Myocyte (in vitro differentiated cells): Measurements from ENCODE around the gene ST8SIA1. TPM values are rescaled to one million over a fixed set of nuclear protein-coding genes. Genes with fewer than 3 reads are reported as not detected.
"Not testable (repeated sequence)": the region's sequence is repeated elsewhere in the genome, so short reads cannot be mapped to it uniquely, and the experiment has no call there.

Experiments used
- DNase-seq: peaks from one replicate; pipeline ENCODE4 v3.0.0-alpha.2; 2012; ENCODE audit warnings: low read depth
- polyA plus RNA-seq: library from polyadenylated mRNA; unstranded; fragments of >200 nt; gene quantifications from one replicate; pipeline ENCODE4 v1.2.1, GENCODE V29; 2012; ENCODE audit warnings: missing spikeins
- total RNA-seq: library from RNA; depleted of rRNA; stranded (reverse); fragments of >200 nt; gene quantifications from 2 replicates; pipeline ENCODE4 v1.2.3, GENCODE V29; 2014

ST8SIA1 gene
- total RNA-seq: 1.6 and 5.6 TPM in 2 replicates
- 0.87 TPM for polyA plus RNA-seq

GRCh38 chr12:22334410-22335100 lies at the start of gene ST8SIA1:
ST8SIA1 (minus strand) TSS chr12:22334707; CDS start chr12:22334232, 475 bp downstream.
- DNase-seq: peak; percentile 48

- no peak for DNase-seq
Observed at GRCh38 chr12:22380031-22380430, 45.5 kb upstream of the ST8SIA1 start.

- DNase-seq: peak; percentile 12
Observed at GRCh38 chr12:22377731-22378496, 43.4 kb upstream of the ST8SIA1 start.

- not testable (repeated sequence) for DNase-seq
Observed at GRCh38 chr12:22376596-22377150, 42.2 kb upstream of the ST8SIA1 start.

- no peak for DNase-seq
Observed at GRCh38 chr12:22374508-22374907, 40.0 kb upstream of the ST8SIA1 start.

- no peak for DNase-seq
Observed at GRCh38 chr12:22372277-22372837, 37.9 kb upstream of the ST8SIA1 start.

- DNase-seq: no peak
Observed at GRCh38 chr12:22366181-22366580, 31.7 kb upstream of the ST8SIA1 start.

GRCh38 chr12:22361785-22362184 lies 27.3 kb upstream of the ST8SIA1 start:
- no peak for DNase-seq

- DNase-seq: no peak
Observed at GRCh38 chr12:22360774-22361173, 26.3 kb upstream of the ST8SIA1 start.

- no peak for DNase-seq
Observed at GRCh38 chr12:22357531-22357930, 23.0 kb upstream of the ST8SIA1 start.

- DNase-seq: no peak
Observed at GRCh38 chr12:22356231-22356630, 21.7 kb upstream of the ST8SIA1 start.

GRCh38 chr12:22355011-22355580 lies 20.6 kb upstream of the ST8SIA1 start:
- DNase-seq: peak; percentile 37

GRCh38 chr12:22353615-22354325 lies 19.3 kb upstream of the ST8SIA1 start:
- peak; percentile 70 for DNase-seq

GRCh38 chr12:22350886-22351285 lies 16.4 kb upstream of the ST8SIA1 start:
- DNase-seq: no peak

GRCh38 chr12:22348208-22348607 lies 13.7 kb upstream of the ST8SIA1 start:
- DNase-seq: no peak

GRCh38 chr12:22340143-22340542 lies 5.6 kb upstream of the ST8SIA1 start:
- DNase-seq: no peak

- no peak for DNase-seq
Observed at GRCh38 chr12:22339691-22340090, 5.2 kb upstream of the ST8SIA1 start.

- DNase-seq: no peak
Observed at GRCh38 chr12:22335794-22336166, 1.3 kb upstream of the ST8SIA1 start.

GRCh38 chr12:22333713-22334409 lies 646 bp downstream of the ST8SIA1 start:
- no peak for DNase-seq

GRCh38 chr12:22333186-22333712 lies 1.3 kb downstream of the ST8SIA1 start:
- DNase-seq: no peak
